NK-92 treated with Interleukin-12 subunit alpha and Interleukin-12 subunit beta, amount 100 ng/mL, for 24 hours (cell line): ENCODE measurements around the gene BMS1.
"Not testable (repeated sequence)": the region's sequence is repeated elsewhere in the genome, so short reads cannot be mapped to it uniquely, and the experiment has no call there.

Experiments used
- DNase-seq: peaks from one replicate; lab custom pipeline; 2025; lab: John Stamatoyannopoulos, UW

BMS1 gene

GRCh38 chr10:42865716-42866114, 83.1 kb downstream of the BMS1 start:
- no peak for DNase-seq

GRCh38 chr10:42866115-42866995, 83.8 kb downstream of the BMS1 start:
- DNase-seq: no peak

GRCh38 chr10:42867571-42867970, 85.0 kb downstream of the BMS1 start:
- no peak for DNase-seq

GRCh38 chr10:42868530-42868929, 85.9 kb downstream of the BMS1 start:
- DNase-seq: no peak

- DNase-seq: no peak
These were observed 87.4 kb downstream of the BMS1 start for GRCh38 chr10:42869977-42870350.

- not testable (repeated sequence) for DNase-seq
These were observed 88.6 kb downstream of the BMS1 start for GRCh38 chr10:42871138-42871641.

- no peak for DNase-seq
These were observed 89.2 kb downstream of the BMS1 start for GRCh38 chr10:42871823-42872222.

- no peak for DNase-seq
These were observed 90.4 kb downstream of the BMS1 start for GRCh38 chr10:42872865-42873435.

GRCh38 chr10:42874713-42875387, 92.3 kb downstream of the BMS1 start:
- no peak for DNase-seq

- no peak for DNase-seq
These were observed 92.8 kb downstream of the BMS1 start for GRCh38 chr10:42875388-42875755.

GRCh38 chr10:42875798-42876341, 93.3 kb downstream of the BMS1 start:
- no peak for DNase-seq

- DNase-seq: no peak
These were observed 93.9 kb downstream of the BMS1 start for GRCh38 chr10:42876476-42876875.

- DNase-seq: no peak
These were observed 94.3 kb downstream of the BMS1 start for GRCh38 chr10:42876945-42877344.

- DNase-seq: no peak
These were observed 95.0 kb downstream of the BMS1 start for GRCh38 chr10:42877496-42878030.

GRCh38 chr10:42878134-42878820, 95.7 kb downstream of the BMS1 start:
- DNase-seq: no peak

- no peak for DNase-seq
These were observed 96.2 kb downstream of the BMS1 start for GRCh38 chr10:42878821-42879195.

GRCh38 chr10:42879380-42880254, 97.0 kb downstream of the BMS1 start:
- DNase-seq: no peak

GRCh38 chr10:42880255-42880620, 97.6 kb downstream of the BMS1 start:
- no peak for DNase-seq

- DNase-seq: no peak
These were observed 100.0 kb downstream of the BMS1 start for GRCh38 chr10:42882597-42882996.
